HEK293 (cell line): ENCODE results near the gene FDCSP.

ENCODE experiments used
- KLF10 ChIP-seq: fragments of 450-650 bp; IDR thresholded peaks from 2 replicates; pipeline ENCODE4 v1.5.1; 2018; ENCODE audit warnings: missing biosample characterization, mild to moderate bottlenecking, missing genetic modification characterization
- SETDB1 ChIP-seq: IDR thresholded peaks from one replicate; pipeline ENCODE4 v1.6.1; 2017; ENCODE audit warnings: mild to moderate bottlenecking, low read length, moderate library complexity, mixed read lengths; ENCODE audit not compliant: insufficient read length
- ZBTB20 ChIP-seq: fragments of 450-650 bp; formaldehyde crosslinking; IDR thresholded peaks from 2 replicates; pipeline ENCODE4 v1.5.1; 2016; ENCODE audit warnings: missing biosample characterization, missing genetic modification characterization
- ZBTB21 ChIP-seq: fragments of 450-650 bp; formaldehyde crosslinking; IDR thresholded peaks from 2 replicates; pipeline ENCODE4 v1.5.1; 2017; ENCODE audit warnings: missing biosample characterization, missing genetic modification characterization
- ZBTB7A ChIP-seq: fragments of 450-650 bp; formaldehyde crosslinking; IDR thresholded peaks from 2 replicates; pipeline ENCODE4 v1.5.1; 2016; ENCODE audit warnings: low read depth, missing biosample characterization, missing genetic modification characterization
- ZIC2 ChIP-seq: fragments of 450-650 bp; formaldehyde crosslinking; IDR thresholded peaks from 2 replicates; pipeline ENCODE4 v1.5.1; 2016; ENCODE audit warnings: missing biosample characterization, missing genetic modification characterization
- ZNF274 ChIP-seq, 2 experiments: fragments of 200-500 bp in 1 of 2; fragments of 450-650 bp in 1 of 2; sonication (Bioruptor generic) in 1 of 2; formaldehyde crosslinking in 1 of 2; IDR thresholded peaks; 2 replicates each; pipeline versions ENCODE4 v1.5.1 to v1.6.1; 2014 to 2016; ENCODE audit warnings: borderline replicate concordance in 1 of 2, inconsistent platforms in 1 of 2, low read length in 1 of 2, missing biosample characterization in 1 of 2, missing genetic modification characterization in 1 of 2
- ZNF394 ChIP-seq: fragments of 450-650 bp; formaldehyde crosslinking; IDR thresholded peaks from 2 replicates; pipeline ENCODE4 v1.5.1; 2016; ENCODE audit warnings: missing biosample characterization, missing genetic modification characterization, mild to moderate bottlenecking, moderate library complexity, borderline replicate concordance
- ZNF580 ChIP-seq: fragments of 450-650 bp; formaldehyde crosslinking; IDR thresholded peaks from 2 replicates; pipeline ENCODE4 v1.5.1; 2016; ENCODE audit warnings: missing biosample characterization, missing genetic modification characterization
- ZNF629 ChIP-seq: fragments of 450-650 bp; formaldehyde crosslinking; IDR thresholded peaks from 2 replicates; pipeline ENCODE4 v1.5.1; 2017; ENCODE audit warnings: missing biosample characterization, missing genetic modification characterization
- TF ChIP-seq, protein P1 (sequence below): fragments of 450-650 bp; formaldehyde crosslinking; IDR thresholded peaks from 2 replicates; pipeline ENCODE4 v1.5.1; 2016; ENCODE audit warnings: missing biosample characterization, missing genetic modification characterization
- TF ChIP-seq, protein P2 (sequence below): fragments of 450-650 bp; formaldehyde crosslinking; IDR thresholded peaks from 2 replicates; pipeline ENCODE4 v1.5.1; 2016; ENCODE audit warnings: missing biosample characterization, missing genetic modification characterization
- TF ChIP-seq, protein P3 (sequence below): fragments of 450-650 bp; formaldehyde crosslinking; IDR thresholded peaks from 2 replicates; pipeline ENCODE4 v1.5.1; 2017; ENCODE audit warnings: missing biosample characterization, missing genetic modification characterization

- TF ChIP-seq, protein P1, sequence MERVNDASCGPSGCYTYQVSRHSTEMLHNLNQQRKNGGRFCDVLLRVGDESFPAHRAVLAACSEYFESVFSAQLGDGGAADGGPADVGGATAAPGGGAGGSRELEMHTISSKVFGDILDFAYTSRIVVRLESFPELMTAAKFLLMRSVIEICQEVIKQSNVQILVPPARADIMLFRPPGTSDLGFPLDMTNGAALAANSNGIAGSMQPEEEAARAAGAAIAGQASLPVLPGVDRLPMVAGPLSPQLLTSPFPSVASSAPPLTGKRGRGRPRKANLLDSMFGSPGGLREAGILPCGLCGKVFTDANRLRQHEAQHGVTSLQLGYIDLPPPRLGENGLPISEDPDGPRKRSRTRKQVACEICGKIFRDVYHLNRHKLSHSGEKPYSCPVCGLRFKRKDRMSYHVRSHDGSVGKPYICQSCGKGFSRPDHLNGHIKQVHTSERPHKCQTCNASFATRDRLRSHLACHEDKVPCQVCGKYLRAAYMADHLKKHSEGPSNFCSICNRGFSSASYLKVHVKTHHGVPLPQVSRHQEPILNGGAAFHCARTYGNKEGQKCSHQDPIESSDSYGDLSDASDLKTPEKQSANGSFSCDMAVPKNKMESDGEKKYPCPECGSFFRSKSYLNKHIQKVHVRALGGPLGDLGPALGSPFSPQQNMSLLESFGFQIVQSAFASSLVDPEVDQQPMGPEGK (tag by site-specific recombination) = no peak
- TF ChIP-seq ZBTB20 (no peak), ZNF394 (tag by site-specific recombination) (no peak), KLF10 (tag by site-specific recombination) (no peak), ZNF274 (IDR thresholded peaks at IDR 0.05; ENCODE audit: low read length) (no peak), ZNF274 (tag by site-specific recombination; IDR thresholded peaks at IDR 0.05; ENCODE audit: borderline replicate concordance) (no peak), ZIC2 (tag by site-specific recombination) (no peak), ZNF580 (no peak), ZBTB21 (tag by site-specific recombination) (no peak), ZBTB7A (tag by site-specific recombination) (no peak), SETDB1 (no peak), ZNF629 (tag by site-specific recombination) (no peak)
- TF ChIP-seq, protein P2, sequence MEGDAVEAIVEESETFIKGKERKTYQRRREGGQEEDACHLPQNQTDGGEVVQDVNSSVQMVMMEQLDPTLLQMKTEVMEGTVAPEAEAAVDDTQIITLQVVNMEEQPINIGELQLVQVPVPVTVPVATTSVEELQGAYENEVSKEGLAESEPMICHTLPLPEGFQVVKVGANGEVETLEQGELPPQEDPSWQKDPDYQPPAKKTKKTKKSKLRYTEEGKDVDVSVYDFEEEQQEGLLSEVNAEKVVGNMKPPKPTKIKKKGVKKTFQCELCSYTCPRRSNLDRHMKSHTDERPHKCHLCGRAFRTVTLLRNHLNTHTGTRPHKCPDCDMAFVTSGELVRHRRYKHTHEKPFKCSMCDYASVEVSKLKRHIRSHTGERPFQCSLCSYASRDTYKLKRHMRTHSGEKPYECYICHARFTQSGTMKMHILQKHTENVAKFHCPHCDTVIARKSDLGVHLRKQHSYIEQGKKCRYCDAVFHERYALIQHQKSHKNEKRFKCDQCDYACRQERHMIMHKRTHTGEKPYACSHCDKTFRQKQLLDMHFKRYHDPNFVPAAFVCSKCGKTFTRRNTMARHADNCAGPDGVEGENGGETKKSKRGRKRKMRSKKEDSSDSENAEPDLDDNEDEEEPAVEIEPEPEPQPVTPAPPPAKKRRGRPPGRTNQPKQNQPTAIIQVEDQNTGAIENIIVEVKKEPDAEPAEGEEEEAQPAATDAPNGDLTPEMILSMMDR (tag by site-specific recombination) = no peak
- TF ChIP-seq, protein P3, sequence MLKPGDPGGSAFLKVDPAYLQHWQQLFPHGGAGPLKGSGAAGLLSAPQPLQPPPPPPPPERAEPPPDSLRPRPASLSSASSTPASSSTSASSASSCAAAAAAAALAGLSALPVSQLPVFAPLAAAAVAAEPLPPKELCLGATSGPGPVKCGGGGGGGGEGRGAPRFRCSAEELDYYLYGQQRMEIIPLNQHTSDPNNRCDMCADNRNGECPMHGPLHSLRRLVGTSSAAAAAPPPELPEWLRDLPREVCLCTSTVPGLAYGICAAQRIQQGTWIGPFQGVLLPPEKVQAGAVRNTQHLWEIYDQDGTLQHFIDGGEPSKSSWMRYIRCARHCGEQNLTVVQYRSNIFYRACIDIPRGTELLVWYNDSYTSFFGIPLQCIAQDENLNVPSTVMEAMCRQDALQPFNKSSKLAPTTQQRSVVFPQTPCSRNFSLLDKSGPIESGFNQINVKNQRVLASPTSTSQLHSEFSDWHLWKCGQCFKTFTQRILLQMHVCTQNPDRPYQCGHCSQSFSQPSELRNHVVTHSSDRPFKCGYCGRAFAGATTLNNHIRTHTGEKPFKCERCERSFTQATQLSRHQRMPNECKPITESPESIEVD (tag by site-specific recombination) = no peak
Observed at GRCh38 chr4:70236125-70236524, 10.2 kb downstream of the FDCSP start.
